Measurements from ENCODE around the gene MDH1.
"Not testable (repeated sequence)": the region's sequence is repeated elsewhere in the genome, so short reads cannot be mapped to it uniquely, and the experiment has no call there.

Gene MDH1

GRCh38 chr2:63589148-63589958 is 590 bp downstream of the MDH1 start:
- peak; percentile 6 for DNase-seq

GRCh38 chr2:63590626-63591408 is 2.1 kb downstream of the MDH1 start:
- peak; percentile 3 for DNase-seq

- no peak for DNase-seq
These were observed 2.9 kb downstream of the MDH1 start for GRCh38 chr2:63591566-63592175.

GRCh38 chr2:63594660-63595059 is 5.9 kb downstream of the MDH1 start:
- peak; percentile 3 for DNase-seq

- DNase-seq, result no peak
These were observed 7.7 kb downstream of the MDH1 start for GRCh38 chr2:63596401-63596883.

- DNase-seq, result no peak
These were observed 10.2 kb downstream of the MDH1 start for GRCh38 chr2:63598981-63599380.

- no peak for DNase-seq
These were observed 12.2 kb downstream of the MDH1 start for GRCh38 chr2:63600881-63601460.

GRCh38 chr2:63604666-63605065 is 15.9 kb downstream of the MDH1 start:
- DNase-seq, result no peak

- not testable (repeated sequence) for DNase-seq
These were observed 20.1 kb downstream of the MDH1 start for GRCh38 chr2:63608865-63609264.

GRCh38 chr2:63610525-63610924 is 21.8 kb downstream of the MDH1 start:
- no peak for DNase-seq

GRCh38 chr2:63613391-63613901 is 24.7 kb downstream of the MDH1 start:
- DNase-seq, result peak; percentile 4

GRCh38 chr2:63614448-63614968 is 25.7 kb downstream of the MDH1 start:
- peak; percentile 95 for DNase-seq

- peak; percentile 76 for DNase-seq
These were observed 26.5 kb downstream of the MDH1 start for GRCh38 chr2:63614983-63615945.

- DNase-seq, result no peak
These were observed 28.6 kb downstream of the MDH1 start for GRCh38 chr2:63617366-63617765.

- DNase-seq, result no peak
These were observed 30.6 kb downstream of the MDH1 start for GRCh38 chr2:63619328-63619727.

GRCh38 chr2:63622751-63623150 is 34.0 kb downstream of the MDH1 start:
- no peak for DNase-seq

GRCh38 chr2:63623763-63624162 is 35.0 kb downstream of the MDH1 start:
- not testable (repeated sequence) for DNase-seq

GRCh38 chr2:63627866-63628265 is 39.1 kb downstream of the MDH1 start:
- DNase-seq, result no peak

GRCh38 chr2:63628403-63628942 is 39.7 kb downstream of the MDH1 start:
- no peak for DNase-seq

GRCh38 chr2:63631501-63631900 is 42.7 kb downstream of the MDH1 start:
- DNase-seq, result no peak

- no peak for DNase-seq
These were observed 43.6 kb downstream of the MDH1 start for GRCh38 chr2:63632382-63632781.

All from EL (cell line).